ENCODE data around the gene ATRIP. TPM values are rescaled to one million over a fixed set of nuclear protein-coding genes. Genes with fewer than 3 reads are reported as not detected.

ATRIP gene
- total and polyA plus RNA-seq, 2 of the 8 experiments (the other 6 are each of a cell fraction or from before 2014, with no cell fraction given): 18.5 to 20.2 TPM

DNA sequence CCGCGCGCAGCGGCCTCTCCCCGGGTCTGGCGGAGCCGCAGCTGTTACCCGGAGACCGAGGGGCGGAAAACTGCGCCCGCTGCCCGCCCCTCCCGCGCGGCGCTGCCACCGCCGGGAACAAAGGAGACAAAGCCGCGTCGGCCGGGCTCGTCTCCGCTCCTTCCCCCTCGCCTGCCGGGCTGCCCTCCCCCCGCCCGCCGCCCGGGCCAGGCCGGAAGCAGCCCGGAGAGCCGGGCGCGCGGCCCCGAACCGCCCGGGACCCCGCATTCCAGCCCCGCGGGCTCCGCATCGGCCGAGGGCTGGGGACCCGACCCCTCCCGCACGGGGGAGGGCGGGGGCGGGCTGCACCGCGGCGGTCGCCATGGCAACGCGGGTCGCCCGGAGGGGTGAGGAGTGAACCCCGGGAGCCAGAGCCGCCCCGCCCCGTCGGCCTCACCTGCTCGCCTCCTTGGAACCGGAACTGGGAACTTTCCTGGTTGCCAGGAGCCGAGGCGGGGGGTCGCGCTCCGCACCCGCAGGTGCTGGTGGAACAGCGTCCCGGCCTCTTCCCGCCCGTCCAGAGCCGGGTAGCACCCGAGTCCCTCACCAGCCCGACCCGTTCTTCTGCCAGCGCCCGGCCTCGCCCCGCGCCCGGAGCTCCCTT is 17.1 kb upstream of the ATRIP start (continued):
- TF ChIP-seq RBBP5 (IDR thresholded peaks at IDR 0.05; ENCODE audit: borderline replicate concordance, low read depth, low read length): no peak
- 0 out of 2 replicates have a peak, but pooled peaks have one; percentile 37 for TF ChIP-seq TAF1 (IDR thresholded peaks at IDR 0.05; ENCODE audit: low read depth, low read length)
- TF ChIP-seq, protein P1, sequence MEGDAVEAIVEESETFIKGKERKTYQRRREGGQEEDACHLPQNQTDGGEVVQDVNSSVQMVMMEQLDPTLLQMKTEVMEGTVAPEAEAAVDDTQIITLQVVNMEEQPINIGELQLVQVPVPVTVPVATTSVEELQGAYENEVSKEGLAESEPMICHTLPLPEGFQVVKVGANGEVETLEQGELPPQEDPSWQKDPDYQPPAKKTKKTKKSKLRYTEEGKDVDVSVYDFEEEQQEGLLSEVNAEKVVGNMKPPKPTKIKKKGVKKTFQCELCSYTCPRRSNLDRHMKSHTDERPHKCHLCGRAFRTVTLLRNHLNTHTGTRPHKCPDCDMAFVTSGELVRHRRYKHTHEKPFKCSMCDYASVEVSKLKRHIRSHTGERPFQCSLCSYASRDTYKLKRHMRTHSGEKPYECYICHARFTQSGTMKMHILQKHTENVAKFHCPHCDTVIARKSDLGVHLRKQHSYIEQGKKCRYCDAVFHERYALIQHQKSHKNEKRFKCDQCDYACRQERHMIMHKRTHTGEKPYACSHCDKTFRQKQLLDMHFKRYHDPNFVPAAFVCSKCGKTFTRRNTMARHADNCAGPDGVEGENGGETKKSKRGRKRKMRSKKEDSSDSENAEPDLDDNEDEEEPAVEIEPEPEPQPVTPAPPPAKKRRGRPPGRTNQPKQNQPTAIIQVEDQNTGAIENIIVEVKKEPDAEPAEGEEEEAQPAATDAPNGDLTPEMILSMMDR (IDR thresholded peaks at IDR 0.05; ENCODE audit: control extremely low read depth in 1 of 3, insufficient read depth in 1 of 3, low read depth in 1 of 3, low read length in 3 of 3): no peak
- TF ChIP-seq JUND (IDR thresholded peaks at IDR 0.05; ENCODE audit: low read length): no peak
- TF ChIP-seq GTF2F1 (IDR thresholded peaks at IDR 0.05; ENCODE audit: borderline replicate concordance, low read depth, low read length): no peak
- 0 out of 2 replicates have a peak, but pooled peaks have one; percentile 65 for TF ChIP-seq TEAD4 (IDR thresholded peaks at IDR 0.05; ENCODE audit: low read depth, low read length)
- peak in 1 of 2 experiments; percentile 88; a peak in 1 of 4 replicates for TF ChIP-seq HDAC2 (IDR thresholded peaks at IDR 0.05; ENCODE audit: borderline replicate concordance in 1 of 2, low read depth in 2 of 2, low read length in 2 of 2)
- no peak for TF ChIP-seq SIRT6 (IDR thresholded peaks at IDR 0.05; ENCODE audit: low read length)
- TF ChIP-seq, protein P2, sequence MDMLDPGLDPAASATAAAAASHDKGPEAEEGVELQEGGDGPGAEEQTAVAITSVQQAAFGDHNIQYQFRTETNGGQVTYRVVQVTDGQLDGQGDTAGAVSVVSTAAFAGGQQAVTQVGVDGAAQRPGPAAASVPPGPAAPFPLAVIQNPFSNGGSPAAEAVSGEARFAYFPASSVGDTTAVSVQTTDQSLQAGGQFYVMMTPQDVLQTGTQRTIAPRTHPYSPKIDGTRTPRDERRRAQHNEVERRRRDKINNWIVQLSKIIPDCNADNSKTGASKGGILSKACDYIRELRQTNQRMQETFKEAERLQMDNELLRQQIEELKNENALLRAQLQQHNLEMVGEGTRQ (IDR thresholded peaks at IDR 0.05; ENCODE audit: low read length): no peak
- TF ChIP-seq TAF7 (optimal IDR thresholded peaks at IDR 0.05; ENCODE audit: borderline replicate concordance, low read depth, low read length): peak; percentile 16
- no peak for TF ChIP-seq SAP30 (IDR thresholded peaks at IDR 0.05; ENCODE audit: insufficient read depth, insufficient replicate concordance, low read length)

Data from H1 (cell line).